WI38 (cell line): ENCODE measurements around the gene HOXC12.

Experiments
- H3K4me3 ChIP-seq: 2 replicates; pipeline ENCODE4 v1.5.1; 2011; ENCODE audit warnings: low read depth, mild to moderate bottlenecking, control low read depth, low read length
- TF ChIP-seq, protein P1 (sequence below): IDR thresholded peaks from 2 replicates; pipeline ENCODE4 v1.5.1; 2012; ENCODE audit warnings: low read depth, mild to moderate bottlenecking, control low read depth, low read length

HOXC12 gene

GRCh38 chr12:53966085-53966384 is 11.3 kb downstream of the HOXC12 start:
- TF ChIP-seq, protein P1, sequence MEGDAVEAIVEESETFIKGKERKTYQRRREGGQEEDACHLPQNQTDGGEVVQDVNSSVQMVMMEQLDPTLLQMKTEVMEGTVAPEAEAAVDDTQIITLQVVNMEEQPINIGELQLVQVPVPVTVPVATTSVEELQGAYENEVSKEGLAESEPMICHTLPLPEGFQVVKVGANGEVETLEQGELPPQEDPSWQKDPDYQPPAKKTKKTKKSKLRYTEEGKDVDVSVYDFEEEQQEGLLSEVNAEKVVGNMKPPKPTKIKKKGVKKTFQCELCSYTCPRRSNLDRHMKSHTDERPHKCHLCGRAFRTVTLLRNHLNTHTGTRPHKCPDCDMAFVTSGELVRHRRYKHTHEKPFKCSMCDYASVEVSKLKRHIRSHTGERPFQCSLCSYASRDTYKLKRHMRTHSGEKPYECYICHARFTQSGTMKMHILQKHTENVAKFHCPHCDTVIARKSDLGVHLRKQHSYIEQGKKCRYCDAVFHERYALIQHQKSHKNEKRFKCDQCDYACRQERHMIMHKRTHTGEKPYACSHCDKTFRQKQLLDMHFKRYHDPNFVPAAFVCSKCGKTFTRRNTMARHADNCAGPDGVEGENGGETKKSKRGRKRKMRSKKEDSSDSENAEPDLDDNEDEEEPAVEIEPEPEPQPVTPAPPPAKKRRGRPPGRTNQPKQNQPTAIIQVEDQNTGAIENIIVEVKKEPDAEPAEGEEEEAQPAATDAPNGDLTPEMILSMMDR, result no peak
- no peak overlapping the region for H3K4me3 ChIP-seq

GRCh38 chr12:53966385-53967133 is 11.9 kb downstream of the HOXC12 start:
- TF ChIP-seq, protein P1, result no peak
- H3K4me3 ChIP-seq, result no peak overlapping the region

DNA sequence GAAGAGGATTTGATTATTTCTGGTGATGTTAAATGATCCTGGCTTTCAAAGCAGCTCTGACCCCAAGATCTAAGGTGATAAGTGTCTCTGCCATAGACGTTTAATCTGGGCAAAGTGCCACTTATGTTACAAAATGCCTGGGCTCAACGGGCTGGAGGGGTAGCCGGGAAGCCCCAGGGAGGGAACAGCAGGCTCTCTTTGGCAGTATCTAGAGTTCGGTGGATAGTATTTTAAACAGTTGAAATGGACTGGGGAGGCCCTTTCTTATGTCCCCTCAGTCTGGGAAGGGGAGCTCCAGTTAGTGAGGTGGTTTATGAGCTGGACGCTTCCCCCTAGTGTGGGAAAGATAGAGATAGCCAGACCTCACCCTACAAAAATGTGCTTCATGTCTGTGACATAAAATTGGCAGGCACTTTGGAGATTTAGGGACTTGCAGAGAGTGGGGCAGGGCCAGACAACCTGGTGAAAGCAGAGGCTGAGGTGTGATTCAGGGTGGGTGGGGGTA is 12.8 kb downstream of the HOXC12 start:
- H3K4me3 ChIP-seq, result no peak overlapping the region
- TF ChIP-seq, protein P1, result no peak

DNA sequence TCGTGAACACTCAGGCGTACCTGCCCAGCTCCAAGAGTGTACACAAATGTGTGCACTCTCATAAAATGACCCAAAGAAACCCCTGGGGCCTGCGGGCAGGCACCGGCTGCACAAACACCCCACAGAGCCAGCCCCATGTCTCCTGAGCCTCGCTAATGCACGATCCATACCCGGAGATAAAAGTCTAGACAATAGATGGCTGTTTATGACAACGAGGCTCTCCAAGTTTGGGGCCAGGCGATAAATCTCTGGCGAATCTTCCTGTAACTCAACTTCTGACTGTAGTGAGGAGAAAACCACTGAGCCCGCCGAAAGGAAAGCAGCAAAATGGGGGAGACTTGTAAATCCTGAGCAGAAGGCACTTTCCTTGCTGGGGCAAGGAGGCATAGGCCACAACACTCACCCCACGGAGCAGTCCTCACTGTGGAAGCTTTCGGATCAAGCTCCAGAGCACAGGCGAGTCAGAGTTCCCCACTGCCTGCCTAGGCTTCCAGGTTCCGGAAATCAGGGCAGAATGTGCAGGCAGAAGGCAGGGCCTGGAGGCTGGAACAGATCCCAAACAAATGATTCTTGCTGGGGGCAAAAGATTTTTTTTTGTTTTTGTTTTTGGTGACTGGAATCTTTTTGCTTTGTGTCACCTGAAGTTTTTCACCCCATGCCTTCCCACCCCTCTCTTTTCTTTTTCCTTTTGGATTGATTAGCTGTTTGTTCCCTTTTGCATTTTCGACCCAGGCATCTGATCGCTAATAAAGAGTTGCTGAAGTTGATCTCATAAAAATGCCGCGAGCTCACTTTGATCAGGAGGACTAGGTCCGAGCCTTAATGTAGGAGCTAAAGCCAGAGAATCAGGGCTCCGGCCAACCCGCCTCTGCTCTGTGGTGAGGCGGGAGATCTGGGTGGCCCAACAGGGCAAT is 13.8 kb downstream of the HOXC12 start:
- TF ChIP-seq, protein P1, result no peak
- H3K4me3 ChIP-seq, result no peak overlapping the region

DNA sequence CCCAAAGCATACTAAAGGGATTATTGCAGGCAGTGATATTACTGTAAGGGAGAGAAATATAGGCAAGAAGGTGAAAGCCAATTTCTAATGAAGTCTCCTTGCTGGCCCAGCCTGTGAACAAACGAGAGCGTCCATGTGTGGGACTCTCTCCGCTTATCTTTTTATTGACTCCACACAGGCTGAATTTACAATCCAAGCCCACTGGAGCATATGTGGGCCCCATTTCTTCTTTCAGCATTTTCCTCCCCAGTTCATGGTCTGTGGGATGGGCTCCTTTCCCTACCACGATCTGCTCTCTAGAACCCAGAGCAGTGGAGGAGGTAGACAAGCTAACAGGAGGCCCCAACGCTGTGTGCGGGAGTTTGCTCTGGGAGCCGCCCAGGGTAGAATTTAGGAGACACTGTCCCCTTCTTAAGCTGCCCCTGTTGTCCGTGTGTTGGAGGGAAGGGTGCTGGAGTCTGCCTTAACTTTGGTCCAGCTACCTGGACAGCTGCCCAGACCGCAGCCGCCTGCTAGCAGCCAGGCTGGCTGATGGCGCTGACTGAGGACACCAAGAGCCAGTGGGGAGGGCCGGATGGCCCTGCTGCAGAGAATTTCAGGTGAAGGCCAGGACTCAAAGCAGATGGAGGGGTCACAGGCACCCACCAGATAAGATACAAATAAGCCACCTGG is 15.0 kb downstream of the HOXC12 start:
- TF ChIP-seq, protein P1, result no peak
- no peak overlapping the region for H3K4me3 ChIP-seq

GRCh38 chr12:53970451-53970850 is 15.7 kb downstream of the HOXC12 start:
- TF ChIP-seq, protein P1, result no peak
- H3K4me3 ChIP-seq, result no peak overlapping the region

GRCh38 chr12:53971129-53971528 is 16.4 kb downstream of the HOXC12 start:
- H3K4me3 ChIP-seq, result no peak overlapping the region
- TF ChIP-seq, protein P1, result no peak
